Tibial nerve (tissue), 3 donors: ENCODE data around the gene CERS2.

Experiments used
- POLR2A ChIP-seq, 2 donors: fragments of 450-650 bp; IDR thresholded peaks; one replicate each; pipeline ENCODE4 v1.6.1; 2017; ENCODE audit warnings: antibody characterized with exemption in 2 of 2, mild to moderate bottlenecking in 2 of 2, moderate library complexity in 2 of 2
- TF ChIP-seq, protein P1 (sequence below), 5 experiments: fragments of 200-600 bp in 3 of 5; fragments of 450-650 bp in 2 of 5; sonication (generic) in 3 of 5; IDR thresholded peaks; one replicate each; pipeline ENCODE4 v1.5.1; 2016 to 2019; ENCODE audit warnings: antibody characterized with exemption in 5 of 5, mild to moderate bottlenecking in 3 of 5, moderate library complexity in 2 of 5

DNA sequence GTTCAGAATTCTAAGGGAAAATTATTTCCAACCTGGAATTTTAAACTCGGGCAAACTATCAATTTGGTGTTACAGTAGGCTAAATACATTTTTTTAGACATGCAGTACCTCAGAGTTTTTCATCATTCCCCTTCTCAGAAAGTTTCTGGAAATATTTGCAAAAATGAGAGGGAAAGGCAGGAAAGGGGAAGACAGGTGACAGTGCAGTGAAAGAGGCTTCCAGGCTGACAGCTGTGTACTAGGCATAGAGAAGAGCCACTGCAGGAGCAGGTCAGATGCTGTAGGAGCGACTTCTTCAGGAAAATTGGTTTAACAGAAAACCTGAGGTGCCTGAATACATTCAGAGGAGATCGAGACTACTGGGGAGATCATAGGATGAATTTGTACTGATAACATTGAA lies 19.9 kb downstream of the CERS2 start:
- TF ChIP-seq, protein P1, sequence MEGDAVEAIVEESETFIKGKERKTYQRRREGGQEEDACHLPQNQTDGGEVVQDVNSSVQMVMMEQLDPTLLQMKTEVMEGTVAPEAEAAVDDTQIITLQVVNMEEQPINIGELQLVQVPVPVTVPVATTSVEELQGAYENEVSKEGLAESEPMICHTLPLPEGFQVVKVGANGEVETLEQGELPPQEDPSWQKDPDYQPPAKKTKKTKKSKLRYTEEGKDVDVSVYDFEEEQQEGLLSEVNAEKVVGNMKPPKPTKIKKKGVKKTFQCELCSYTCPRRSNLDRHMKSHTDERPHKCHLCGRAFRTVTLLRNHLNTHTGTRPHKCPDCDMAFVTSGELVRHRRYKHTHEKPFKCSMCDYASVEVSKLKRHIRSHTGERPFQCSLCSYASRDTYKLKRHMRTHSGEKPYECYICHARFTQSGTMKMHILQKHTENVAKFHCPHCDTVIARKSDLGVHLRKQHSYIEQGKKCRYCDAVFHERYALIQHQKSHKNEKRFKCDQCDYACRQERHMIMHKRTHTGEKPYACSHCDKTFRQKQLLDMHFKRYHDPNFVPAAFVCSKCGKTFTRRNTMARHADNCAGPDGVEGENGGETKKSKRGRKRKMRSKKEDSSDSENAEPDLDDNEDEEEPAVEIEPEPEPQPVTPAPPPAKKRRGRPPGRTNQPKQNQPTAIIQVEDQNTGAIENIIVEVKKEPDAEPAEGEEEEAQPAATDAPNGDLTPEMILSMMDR (IDR thresholded peaks at IDR 0.05) = no peak
- TF ChIP-seq POLR2A (IDR thresholded peaks at IDR 0.05) = no peak
